Superior temporal gyrus (tissue), 1 donor: ENCODE results near the gene KCNN4.
"Not testable (repeated sequence)": the region's sequence is repeated elsewhere in the genome, so short reads cannot be mapped to it uniquely, and the experiment has no call there.

Experiments used
- DNase-seq: peaks from one replicate; pipeline ENCODE4 v3.0.0-alpha.2; 2016; ENCODE audit errors: extremely low spot score

KCNN4 gene

GRCh38 chr19:43780706-43781525 is at the start of gene KCNN4:
Gene KCNN4, minus strand, starts transcription at chr19:43780973. Its CDS starts 112 bp downstream, at chr19:43780861.
- no peak for DNase-seq

GRCh38 chr19:43826787-43827754 is 46.3 kb upstream of the KCNN4 start, which contains the start of gene ZNF283:
Gene ZNF283, plus strand, starts transcription at chr19:43827321. Its CDS starts 6,184 bp downstream, at chr19:43833505.
- peak; percentile 95 for DNase-seq

- DNase-seq, result not testable (repeated sequence)
These were observed 43.8 kb upstream of the KCNN4 start for GRCh38 chr19:43824572-43824971.

GRCh38 chr19:43823856-43824255 is 43.1 kb upstream of the KCNN4 start:
- DNase-seq, result not testable (repeated sequence)

GRCh38 chr19:43820884-43821215 is 40.1 kb upstream of the KCNN4 start:
- peak; percentile 18 for DNase-seq

GRCh38 chr19:43820098-43820883 is 39.5 kb upstream of the KCNN4 start:
- peak; percentile 71 for DNase-seq

- DNase-seq, result no peak
These were observed 37.7 kb upstream of the KCNN4 start for GRCh38 chr19:43818500-43818899.

GRCh38 chr19:43817454-43817853 is 36.7 kb upstream of the KCNN4 start:
- not testable (repeated sequence) for DNase-seq

GRCh38 chr19:43814663-43815352 is 34.0 kb upstream of the KCNN4 start:
- DNase-seq, result no peak

GRCh38 chr19:43812688-43813087 is 31.9 kb upstream of the KCNN4 start:
- DNase-seq, result no peak

- no peak for DNase-seq
These were observed 31.5 kb upstream of the KCNN4 start for GRCh38 chr19:43812259-43812658.

- no peak for DNase-seq
These were observed 31.1 kb upstream of the KCNN4 start for GRCh38 chr19:43811837-43812236.

GRCh38 chr19:43809762-43810696 is 29.3 kb upstream of the KCNN4 start:
- peak; percentile 60 for DNase-seq

- no peak for DNase-seq
These were observed 26.9 kb upstream of the KCNN4 start for GRCh38 chr19:43807651-43808050.

- no peak for DNase-seq
These were observed 26.1 kb upstream of the KCNN4 start for GRCh38 chr19:43806848-43807247.

- not testable (repeated sequence) for DNase-seq
These were observed 25.6 kb upstream of the KCNN4 start for GRCh38 chr19:43806401-43806800.

GRCh38 chr19:43804432-43804831 is 23.7 kb upstream of the KCNN4 start:
- no peak for DNase-seq

GRCh38 chr19:43802216-43802951 is 21.6 kb upstream of the KCNN4 start, which contains the start of gene LYPD5:
Gene LYPD5, minus strand, starts transcription at chr19:43802447. Its CDS starts 67 bp downstream, at chr19:43802380.
- no peak for DNase-seq

- no peak for DNase-seq
These were observed 18.8 kb upstream of the KCNN4 start for GRCh38 chr19:43799502-43800142.
